ENCODE results near the gene TMEM179.

Gene TMEM179

GRCh38 chr14:104555430-104556255 is 48.9 kb downstream of the TMEM179 start:
- DNase-seq (ENCODE audit: low read depth in 2 of 2): no peak

GRCh38 chr14:104554608-104555429 is 49.8 kb downstream of the TMEM179 start:
- no peak for DNase-seq (ENCODE audit: low read depth in 2 of 2)

GRCh38 chr14:104554088-104554607 is 50.4 kb downstream of the TMEM179 start:
- DNase-seq (ENCODE audit: low read depth in 2 of 2): no peak

GRCh38 chr14:104553166-104554087 is 51.1 kb downstream of the TMEM179 start:
- DNase-seq (ENCODE audit: low read depth in 2 of 2): no peak

- DNase-seq (ENCODE audit: low read depth in 2 of 2): no peak
These were observed 51.8 kb downstream of the TMEM179 start for GRCh38 chr14:104552738-104553125.

- DNase-seq (ENCODE audit: low read depth in 2 of 2): no peak
These were observed 52.5 kb downstream of the TMEM179 start for GRCh38 chr14:104551851-104552737.

GRCh38 chr14:104550861-104551728 is 53.5 kb downstream of the TMEM179 start:
- DNase-seq (ENCODE audit: low read depth in 2 of 2): no peak

GRCh38 chr14:104550340-104550860 is 54.2 kb downstream of the TMEM179 start:
- no peak for DNase-seq (ENCODE audit: low read depth in 2 of 2)

GRCh38 chr14:104549536-104550339 is 54.8 kb downstream of the TMEM179 start:
- DNase-seq (ENCODE audit: low read depth in 2 of 2): no peak

- DNase-seq (ENCODE audit: low read depth in 2 of 2): no peak
These were observed 55.6 kb downstream of the TMEM179 start for GRCh38 chr14:104548802-104549535.

- DNase-seq (ENCODE audit: low read depth in 2 of 2): no peak
These were observed 56.4 kb downstream of the TMEM179 start for GRCh38 chr14:104547998-104548700.

GRCh38 chr14:104547310-104547997 is 57.1 kb downstream of the TMEM179 start:
- no peak for DNase-seq (ENCODE audit: low read depth in 2 of 2)

GRCh38 chr14:104546591-104547309 is 57.8 kb downstream of the TMEM179 start:
- DNase-seq (ENCODE audit: low read depth in 2 of 2): no peak

GRCh38 chr14:104545942-104546501 is 58.5 kb downstream of the TMEM179 start:
- no peak for DNase-seq (ENCODE audit: low read depth in 2 of 2)

- no peak for DNase-seq (ENCODE audit: low read depth in 2 of 2)
These were observed 59.2 kb downstream of the TMEM179 start for GRCh38 chr14:104545151-104545941.

Data from stimulated activated CD8-positive, alpha-beta memory T cell treated with anti-CD3 and anti-CD28 coated beads, Interleukin-2, amount 100 ng/mL, for 1 hour (primary cell).